PC-9 (cell line): ENCODE results near the gene UBASH3A.

ENCODE experiments used
- EZH2 ChIP-seq: fragments of 200-600 bp; sonication (generic); IDR thresholded peaks from 2 replicates; pipeline ENCODE4 v1.8.0; 2017; ENCODE audit warnings: antibody characterized with exemption, low read depth
- TF ChIP-seq, protein P1 (sequence below): fragments of 200-600 bp; sonication (generic); conservative IDR thresholded peaks from 2 replicates; pipeline ENCODE4 v1.6.1; 2017; ENCODE audit warnings: mixed run types, antibody characterized with exemption, mild to moderate bottlenecking, moderate library complexity

DNA sequence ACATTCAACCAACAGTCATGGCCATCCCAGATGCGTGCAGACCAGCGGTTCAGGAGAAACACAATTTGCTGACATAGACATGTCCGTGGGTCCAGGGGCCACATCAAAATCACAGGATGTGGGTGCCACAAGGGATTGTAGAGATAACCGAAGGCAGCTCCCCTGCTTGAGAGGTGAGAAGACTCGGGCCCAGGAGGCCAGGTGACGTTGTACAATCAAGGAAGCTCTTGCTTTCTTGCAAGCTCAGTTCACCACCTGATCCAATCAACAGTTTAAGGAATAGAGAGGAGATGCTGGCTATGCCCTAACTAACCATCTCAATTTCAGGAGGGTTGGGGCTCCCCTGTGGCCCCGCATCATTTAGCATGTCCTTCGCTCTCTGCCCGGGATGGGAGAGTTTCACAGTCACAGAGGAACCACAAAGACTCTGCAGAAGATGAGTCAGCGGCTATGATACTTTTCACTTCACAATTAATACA is 19.5 kb downstream of the UBASH3A start:
- TF ChIP-seq, protein P1, sequence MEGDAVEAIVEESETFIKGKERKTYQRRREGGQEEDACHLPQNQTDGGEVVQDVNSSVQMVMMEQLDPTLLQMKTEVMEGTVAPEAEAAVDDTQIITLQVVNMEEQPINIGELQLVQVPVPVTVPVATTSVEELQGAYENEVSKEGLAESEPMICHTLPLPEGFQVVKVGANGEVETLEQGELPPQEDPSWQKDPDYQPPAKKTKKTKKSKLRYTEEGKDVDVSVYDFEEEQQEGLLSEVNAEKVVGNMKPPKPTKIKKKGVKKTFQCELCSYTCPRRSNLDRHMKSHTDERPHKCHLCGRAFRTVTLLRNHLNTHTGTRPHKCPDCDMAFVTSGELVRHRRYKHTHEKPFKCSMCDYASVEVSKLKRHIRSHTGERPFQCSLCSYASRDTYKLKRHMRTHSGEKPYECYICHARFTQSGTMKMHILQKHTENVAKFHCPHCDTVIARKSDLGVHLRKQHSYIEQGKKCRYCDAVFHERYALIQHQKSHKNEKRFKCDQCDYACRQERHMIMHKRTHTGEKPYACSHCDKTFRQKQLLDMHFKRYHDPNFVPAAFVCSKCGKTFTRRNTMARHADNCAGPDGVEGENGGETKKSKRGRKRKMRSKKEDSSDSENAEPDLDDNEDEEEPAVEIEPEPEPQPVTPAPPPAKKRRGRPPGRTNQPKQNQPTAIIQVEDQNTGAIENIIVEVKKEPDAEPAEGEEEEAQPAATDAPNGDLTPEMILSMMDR = no peak
- no peak for TF ChIP-seq EZH2
